Large intestine (tissue), 3 donors: ENCODE results near the gene APOBEC3G. TPM values are rescaled to one million over a fixed set of nuclear protein-coding genes. Genes with fewer than 3 reads are reported as not detected.

Experiments
- DNase-seq, 2 donors: peaks; one replicate each; pipeline versions ENCODE4 v3.0.0 to v3.0.0-alpha.2; 2013
- H3K27ac ChIP-seq: one replicate; pipeline ENCODE4 v1.5.1; 2013; ENCODE audit warnings: low read length
- H3K27me3 ChIP-seq: 2 replicates; pipeline ENCODE4 v1.6.1; 2013; ENCODE audit warnings: low read length; ENCODE audit not compliant: control insufficient read depth, insufficient read depth
- H3K36me3 ChIP-seq: 2 replicates; pipeline ENCODE4 v1.6.1; 2013; ENCODE audit warnings: low read length; ENCODE audit not compliant: control insufficient read depth, insufficient read depth
- H3K4me1 ChIP-seq: one replicate; pipeline ENCODE4 v1.6.1; 2013; ENCODE audit warnings: low read length; ENCODE audit not compliant: control insufficient read depth, insufficient read depth
- H3K4me3 ChIP-seq: one replicate; pipeline ENCODE4 v1.5.1; 2013; ENCODE audit warnings: low read length
- H3K9me3 ChIP-seq: one replicate; pipeline ENCODE4 v1.6.1; 2013; ENCODE audit warnings: mild to moderate bottlenecking, low read depth, low read length, moderate library complexity; ENCODE audit not compliant: control insufficient read depth
- WGBS: methylation state at CpG from one replicate; pipeline ENCODE4 v1.1.5; 2013; ENCODE audit warnings: low lambda C conversion rate; ENCODE audit not compliant: insufficient coverage; 5-methylcytosine and 5-hydroxymethylcytosine counted together
- polyA plus RNA-seq: library from polyadenylated mRNA; unstranded; fragments of 120-200 nt; gene quantifications from one replicate; pipeline ENCODE4 v1.2.1, GENCODE V29; 2013

Gene APOBEC3G
- polyA plus RNA-seq, 1 donor: 7.0 TPM

DNA sequence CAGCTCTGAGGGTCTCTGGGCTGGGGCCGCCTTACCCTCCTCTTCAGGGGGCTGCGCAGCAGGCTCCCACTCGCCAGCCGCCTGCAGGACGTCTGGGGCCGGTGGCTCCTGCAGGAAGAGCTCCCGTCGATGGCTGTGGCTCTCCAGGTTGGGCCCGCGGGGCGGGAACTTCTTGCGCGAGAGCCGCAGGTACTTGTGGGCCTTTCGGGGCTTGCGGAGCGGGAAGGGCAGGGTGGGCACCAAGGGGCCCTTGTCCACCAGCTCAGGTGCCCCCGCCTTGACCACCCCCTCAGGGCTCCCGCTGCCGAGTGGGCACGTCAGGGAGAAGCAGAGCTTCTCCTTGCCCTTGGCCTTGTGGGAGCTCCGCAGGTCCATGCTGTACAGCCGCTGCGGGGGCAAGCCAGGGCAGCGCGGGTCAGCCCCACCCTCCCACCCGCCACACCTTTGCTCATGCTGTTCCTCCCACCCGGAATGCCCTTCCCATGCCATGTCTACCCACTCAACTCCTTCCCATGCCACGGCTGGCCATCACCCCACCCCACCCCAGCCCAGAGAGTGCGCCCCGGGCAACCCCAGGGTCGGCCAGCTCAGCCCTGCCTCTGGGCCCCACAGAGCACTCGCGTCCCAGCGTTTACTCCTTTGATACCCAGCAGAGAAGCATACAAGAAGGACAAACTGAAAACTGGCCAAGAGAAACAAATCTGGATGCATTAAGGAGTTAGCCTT, 57.5 kb downstream of the APOBEC3G start:
- H3K9me3 ChIP-seq: no peaks in the 10 kb centered on the region
- no peak for DNase-seq
- no CpG with 5 or more reads among the region's 35 CpGs for WGBS
- peaks cover 6% of the 10 kb centered on the region for H3K36me3 ChIP-seq
- no peak overlapping the region for H3K27ac ChIP-seq
- H3K4me1 ChIP-seq: peaks cover 16% of the 10 kb centered on the region
- no peaks in the 10 kb centered on the region for H3K27me3 ChIP-seq
- no peak overlapping the region for H3K4me3 ChIP-seq

DNA sequence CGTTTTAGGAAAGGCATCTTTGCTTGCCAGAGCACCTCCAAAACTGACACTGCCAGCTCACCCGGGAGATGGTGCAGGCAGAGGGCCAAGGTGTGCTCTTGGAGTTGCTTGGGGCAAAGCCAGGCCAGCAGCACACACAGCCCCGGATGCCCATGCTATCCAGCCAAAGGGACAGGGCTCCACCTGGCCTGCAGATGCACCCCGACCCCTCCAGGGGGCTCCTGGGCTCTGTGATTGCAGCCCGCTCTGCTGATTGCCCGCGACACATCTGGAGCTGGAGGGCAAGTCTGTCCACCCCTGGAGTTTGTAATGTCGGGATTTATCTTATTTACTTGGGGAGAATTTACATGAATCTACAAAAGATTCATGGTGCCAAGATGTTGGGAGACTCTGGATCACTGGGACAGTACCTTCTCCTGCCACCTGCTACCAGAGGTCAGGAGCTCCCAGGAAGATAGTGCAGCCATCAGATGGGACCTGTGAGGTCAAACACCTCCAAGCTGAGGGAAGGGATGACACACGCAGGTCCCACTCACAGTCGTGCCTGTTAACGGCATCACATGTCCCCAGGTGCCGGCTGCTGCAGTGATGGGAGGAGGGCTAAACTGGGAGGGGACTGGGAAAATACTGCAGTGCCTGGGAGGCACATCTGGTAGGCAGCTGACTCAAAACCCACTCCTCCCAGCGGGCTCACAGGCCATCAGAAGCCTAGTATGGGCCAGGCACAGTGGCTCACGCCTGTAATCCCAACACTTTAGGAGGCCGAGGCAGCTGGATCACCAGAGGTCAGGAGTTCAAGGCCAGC, 58.2 kb downstream of the APOBEC3G start:
- Histone ChIP-seq H3K4me3 (no peak overlapping the region), H3K27me3 (no peaks in the 10 kb centered on the region), H3K4me1 (peaks cover 8% of the 10 kb centered on the region), H3K36me3 (peaks cover 6% of the 10 kb centered on the region), H3K27ac (no peak overlapping the region), H3K9me3 (no peaks in the 10 kb centered on the region)
- no CpG with 5 or more reads among the region's 15 CpGs for WGBS
- DNase-seq: no peak

DNA sequence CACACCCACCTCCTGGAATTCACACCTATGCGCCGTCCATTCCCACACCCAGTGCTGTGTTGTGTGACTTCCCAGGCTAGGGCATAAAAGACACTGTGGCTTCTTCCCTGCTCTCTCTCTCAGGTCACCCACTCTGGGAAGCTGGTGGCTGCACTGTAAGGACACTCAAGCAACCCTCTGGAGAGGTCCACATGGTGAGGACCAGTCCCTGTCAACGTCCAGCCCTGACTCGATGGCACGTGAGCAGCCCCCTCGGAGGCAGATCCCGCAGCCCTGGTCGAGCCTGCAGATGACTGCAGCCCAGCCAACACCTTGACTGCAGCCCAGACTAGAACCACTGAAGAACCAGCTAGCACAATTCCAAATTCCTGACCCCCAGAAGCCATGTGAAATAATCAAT, 59.2 kb downstream of the APOBEC3G start:
- no CpG with 5 or more reads among the region's 8 CpGs for WGBS
- no peaks in the 10 kb centered on the region for H3K27me3 ChIP-seq
- no peaks in the 10 kb centered on the region for H3K9me3 ChIP-seq
- H3K4me1 ChIP-seq: peaks cover 1% of the 10 kb centered on the region
- peaks cover 6% of the 10 kb centered on the region for H3K36me3 ChIP-seq
- H3K27ac ChIP-seq: no peak overlapping the region
- no peak overlapping the region for H3K4me3 ChIP-seq
- no peak for DNase-seq

Other genes starting within 250 kb of the APOBEC3G start
- gene NPTXR, start 233.2 kb upstream of the APOBEC3G start, polyA plus RNA-seq: 9.8 TPM
- gene CBX6, start 205.1 kb upstream of the APOBEC3G start, polyA plus RNA-seq: 25.6 TPM
- gene APOBEC3A, start 119.7 kb upstream of the APOBEC3G start, polyA plus RNA-seq: 0.07 TPM
- 3.8 TPM for gene APOBEC3B, start 94.9 kb upstream of the APOBEC3G start, polyA plus RNA-seq
- gene APOBEC3C, start 63.0 kb upstream of the APOBEC3G start, polyA plus RNA-seq: 13.9 TPM
- gene APOBEC3D, start 56.1 kb upstream of the APOBEC3G start, polyA plus RNA-seq: 2.9 TPM
- 3.9 TPM for gene APOBEC3F, start 36.4 kb upstream of the APOBEC3G start, polyA plus RNA-seq
- gene APOBEC3H, start 20.0 kb downstream of the APOBEC3G start, polyA plus RNA-seq: 0.42 TPM
- 15.3 TPM for gene CBX7, start 75.4 kb downstream of the APOBEC3G start, polyA plus RNA-seq
- 7.4 TPM for gene PDGFB, start 167.7 kb downstream of the APOBEC3G start, polyA plus RNA-seq
- 3,924 TPM for gene RPL3, start 242.3 kb downstream of the APOBEC3G start, polyA plus RNA-seq